Measurements from ENCODE around the gene FMN1. TPM values are rescaled to one million over a fixed set of nuclear protein-coding genes. Genes with fewer than 3 reads are reported as not detected.

The FMN1 gene
- total and polyA plus RNA-seq, 2 of the 8 experiments (the other 6 are each of a cell fraction or from before 2014, with no cell fraction given) = 0.27 to 3.7 TPM

DNA sequence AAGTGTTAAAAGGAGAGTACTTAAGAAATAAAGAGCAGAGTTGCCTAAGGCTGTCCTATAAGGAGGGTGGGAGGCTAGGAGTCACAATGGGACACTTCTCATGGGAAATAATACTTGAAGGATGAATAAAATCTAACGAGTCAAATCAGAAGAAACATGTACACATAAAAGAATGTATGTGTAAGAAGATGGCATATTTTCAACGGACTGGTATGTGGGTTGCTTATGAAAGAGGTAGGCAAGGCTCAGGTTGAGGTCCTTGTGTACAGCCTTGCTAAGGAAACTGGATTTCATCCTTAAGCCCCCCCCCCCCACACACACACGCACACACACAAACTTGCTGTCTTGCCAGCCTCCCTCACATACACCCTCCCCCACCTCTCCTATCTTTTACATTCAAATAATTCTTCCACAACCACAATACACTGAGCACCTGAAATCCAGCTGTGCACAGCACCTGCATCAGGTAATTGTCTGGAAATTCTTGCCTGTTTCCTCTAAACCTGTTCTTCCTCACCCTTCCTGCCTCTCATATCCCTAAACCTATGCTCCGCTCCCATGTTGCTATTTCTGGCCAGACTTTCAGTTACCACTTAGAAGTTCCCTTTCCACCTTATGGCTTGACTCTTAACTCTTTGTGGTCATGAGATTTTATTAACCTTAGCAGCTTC, 79.2 kb downstream of the FMN1 start:
- H4K20me1 ChIP-seq (replicated peaks in 1 of 2; ENCODE audit: control insufficient read depth in 1 of 2, insufficient read depth in 2 of 2, low read length in 2 of 2) = no peaks in the 10 kb centered on the region
- H3K56ac ChIP-seq (replicated peaks; ENCODE audit: insufficient read length, low read depth, low read length) = no peak overlapping the region
- no peaks in the 10 kb centered on the region for H3K9me3 ChIP-seq (ENCODE audit: insufficient read depth in 2 of 2, low read depth in 1 of 2, low read length in 1 of 2)
- H2AK5ac ChIP-seq (ENCODE audit: low read depth, low read length) = no peak overlapping the region
- no peak overlapping the region for H4K8ac ChIP-seq (ENCODE audit: extremely low read depth, insufficient read depth, low read length)
- H2BK120ac ChIP-seq (replicated peaks; ENCODE audit: low read depth, low read length) = no peak overlapping the region
- H3K79me1 ChIP-seq (ENCODE audit: low read depth, low read length) = no peaks in the 10 kb centered on the region
- no peaks in the 10 kb centered on the region for H3K79me2 ChIP-seq (ENCODE audit: control insufficient read depth in 1 of 2, insufficient read depth in 2 of 2, low read length in 2 of 2)
- CTCF ChIA-PET (ENCODE audit: partially characterized antibody) = interaction anchor here (0.7 to 1.1 kb wide), 2 partner anchors 10 to 60 kb away, joined by 3 read pairs; no protein-coding TSS in a partner anchor
- no peak overlapping the region for H2BK12ac ChIP-seq (ENCODE audit: low read depth, low read length)
- H3K4me3 ChIP-seq (ENCODE audit: extremely low read depth in 1 of 4, insufficient read depth in 2 of 4, low read depth in 3 of 4, low read length in 4 of 4) = no peak overlapping the region
- no peak overlapping the region for H4K91ac ChIP-seq (replicated peaks; ENCODE audit: insufficient read length, low read length)
- H3K23me2 ChIP-seq (ENCODE audit: low read depth, low read length) = no peaks in the 10 kb centered on the region; the same call in 1 of the 2 replicates
- H2BK5ac ChIP-seq (ENCODE audit: low read depth, low read length) = no peak overlapping the region
- H2BK15ac ChIP-seq (ENCODE audit: low read length) = no peak overlapping the region
- no peak for DNase-seq (ENCODE audit: low read depth in 1 of 2, low spot score in 2 of 2)
- H3K4ac ChIP-seq (replicated peaks; ENCODE audit: insufficient read length, low read depth, low read length) = no peak overlapping the region
- POLR2A ChIA-PET (ENCODE audit: partially characterized antibody) = no interaction called here
- H3K23ac ChIP-seq (ENCODE audit: insufficient read length) = no peak overlapping the region
- H3K9ac ChIP-seq (replicated peaks in 1 of 4; ENCODE audit: extremely low read depth in 1 of 4, low read depth in 3 of 4, low read length in 3 of 4) = no peak overlapping the region; a peak in 1 of 7 replicates
- no peak overlapping the region for H3K4me2 ChIP-seq (ENCODE audit: insufficient read depth in 1 of 2, low read depth in 2 of 2, low read length in 2 of 2)
- H3K18ac ChIP-seq (ENCODE audit: extremely low read depth, low read length) = no peak overlapping the region
- no peaks in the 10 kb centered on the region for H3K27me3 ChIP-seq (replicated peaks in 1 of 4; ENCODE audit: control insufficient read depth in 3 of 4, extremely low read depth in 1 of 4, insufficient read depth in 3 of 4, low read length in 3 of 4)
- WGBS, 2 experiments (ENCODE audit: extremely low coverage in 1 of 2, insufficient coverage in 1 of 2, insufficient read length in 1 of 2, insufficient replicate concordance in 2 of 2, low coverage in 1 of 2, low lambda C conversion rate in 2 of 2, missing lambda C conversion rate in 1 of 2) = 84% methylated on average over 4 of the region's 4 CpGs; no CpG with 5 or more reads in 1 of the 2 experiments
- no peak for TF ChIP-seq CTBP2 (IDR thresholded peaks at IDR 0.05; ENCODE audit: borderline replicate concordance, insufficient read depth, insufficient read length, low read length)
- no peak overlapping the region for H2AFZ ChIP-seq (ENCODE audit: low read length)
- FAIRE-seq = no peak
- H3K4me1 ChIP-seq (replicated peaks in 1 of 4; ENCODE audit: control insufficient read depth in 3 of 4, insufficient read depth in 4 of 4, low read length in 3 of 4) = peaks cover 0 to 11% (median 4%) of the 10 kb centered on the region in 4 experiments; a peak in 4 of 7 replicates
- no peaks in the 10 kb centered on the region; a peak in 1 of 8 replicates for H3K36me3 ChIP-seq (ENCODE audit: control insufficient read depth in 2 of 4, insufficient read depth in 4 of 4, low read length in 3 of 4)
- H3K27ac ChIP-seq (ENCODE audit: low read depth, low read length) = no peak overlapping the region
- H3K14ac ChIP-seq (ENCODE audit: insufficient read length) = no peak overlapping the region
- no peak overlapping the region for H2BK20ac ChIP-seq (ENCODE audit: low read length)
- no peak overlapping the region for H4K5ac ChIP-seq (ENCODE audit: insufficient read length, low read depth, low read length)
